ENCODE measurements around the gene TMSB4X.
"Not testable (repeated sequence)": the region's sequence is repeated elsewhere in the genome, so short reads cannot be mapped to it uniquely, and the experiment has no call there.

Gene TMSB4X

DNA sequence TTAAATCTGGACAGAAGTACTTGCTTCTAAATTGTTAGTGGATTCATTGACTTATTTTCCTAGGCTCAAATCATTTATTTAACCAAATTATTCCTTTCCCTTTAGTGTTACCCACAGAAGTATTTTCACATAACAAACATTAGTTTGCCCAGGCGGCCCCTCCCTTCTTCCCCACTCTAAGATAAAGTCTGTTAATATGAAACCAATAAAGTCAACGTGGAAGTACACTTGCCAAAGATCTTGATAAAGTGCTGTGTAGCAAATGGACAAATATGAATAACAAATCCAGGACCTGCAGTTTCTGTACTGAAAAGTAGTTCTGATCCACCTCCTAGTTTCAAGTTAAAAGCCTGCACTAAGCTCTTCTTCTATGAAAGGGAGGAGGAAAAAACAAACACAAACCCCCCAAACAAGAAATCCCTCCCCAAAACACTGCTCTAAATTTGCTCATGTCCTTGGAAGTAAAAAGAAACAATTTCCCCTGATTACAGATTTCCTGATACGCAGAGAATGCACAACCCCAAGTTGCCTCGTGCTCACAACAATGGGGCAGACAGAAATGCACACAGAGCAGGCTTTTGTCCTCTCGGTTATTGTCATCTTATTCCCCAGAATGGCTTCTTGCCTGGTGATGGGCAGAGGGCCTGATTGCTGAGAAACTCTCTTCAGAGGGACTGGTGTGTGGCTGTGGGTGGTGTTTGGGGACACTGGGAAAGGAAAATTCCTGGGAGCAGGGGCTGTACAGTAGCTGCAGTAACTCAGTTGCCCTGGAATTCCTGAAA lies 23.2 kb downstream of the TMSB4X start:
- DNase-seq: no peak

DNA sequence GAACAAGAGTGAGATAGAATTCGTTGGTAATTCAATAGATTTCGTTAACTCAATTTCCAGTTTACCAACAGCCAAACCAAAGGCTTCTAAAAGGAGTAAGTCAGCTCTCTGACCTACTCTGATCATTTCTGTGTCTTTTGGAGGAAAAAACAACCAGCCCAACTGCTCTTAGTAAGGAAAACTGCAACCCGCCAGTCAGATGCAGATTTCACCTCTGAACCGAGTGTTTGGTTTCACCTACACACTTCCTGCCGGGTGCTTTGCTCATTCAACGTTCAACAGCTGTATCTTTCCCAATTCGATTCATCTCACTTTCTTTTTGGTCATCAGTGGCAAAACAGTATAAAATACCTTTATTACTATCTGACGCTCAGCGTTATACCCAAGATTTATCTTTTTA lies 24.5 kb downstream of the TMSB4X start:
- DNase-seq: no peak

DNA sequence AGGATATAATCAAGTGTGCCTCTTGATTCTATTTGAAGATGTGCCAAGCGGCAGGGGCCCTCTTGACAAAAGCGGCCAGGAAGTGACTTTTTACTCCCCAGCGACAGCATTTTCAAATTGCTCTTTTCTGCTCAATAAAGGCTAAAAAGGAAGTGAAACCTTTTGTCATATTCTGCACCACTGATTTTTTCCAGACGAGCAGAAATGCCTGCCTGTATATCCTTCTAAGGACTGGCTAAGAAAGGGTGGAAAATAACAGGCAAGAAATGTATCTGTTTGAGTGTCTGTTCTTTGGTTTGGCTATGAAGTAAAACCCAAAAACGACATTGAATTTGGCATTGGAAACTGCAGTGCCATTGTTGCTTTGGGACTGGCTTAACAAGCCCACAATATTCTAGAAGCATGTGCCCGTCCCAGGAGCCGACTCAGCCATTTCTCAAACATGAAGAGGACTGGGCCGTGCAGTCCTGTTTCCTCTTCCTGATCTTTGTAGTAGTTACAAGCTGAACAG lies 25.4 kb downstream of the TMSB4X start:
- no peak for DNase-seq

DNA sequence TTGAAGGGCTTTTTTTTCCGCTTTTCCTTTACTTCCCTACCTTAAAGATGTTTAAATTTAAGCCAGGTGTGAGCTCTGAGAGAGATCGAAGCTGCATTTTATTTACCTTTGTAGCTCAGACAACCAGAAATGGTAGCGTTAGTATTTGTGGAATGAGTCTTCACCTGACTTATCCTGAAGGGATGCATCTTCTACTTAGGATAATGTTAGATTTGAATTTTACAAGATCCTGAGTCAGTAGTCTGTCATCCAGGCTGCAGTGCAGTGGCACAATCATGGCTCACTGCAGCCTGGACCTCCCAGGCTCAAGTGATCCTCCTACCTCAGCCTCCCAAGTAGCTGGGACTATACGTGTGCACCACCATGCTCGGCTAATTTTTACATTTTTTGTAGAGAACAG lies 26.2 kb downstream of the TMSB4X start:
- DNase-seq: no peak

DNA sequence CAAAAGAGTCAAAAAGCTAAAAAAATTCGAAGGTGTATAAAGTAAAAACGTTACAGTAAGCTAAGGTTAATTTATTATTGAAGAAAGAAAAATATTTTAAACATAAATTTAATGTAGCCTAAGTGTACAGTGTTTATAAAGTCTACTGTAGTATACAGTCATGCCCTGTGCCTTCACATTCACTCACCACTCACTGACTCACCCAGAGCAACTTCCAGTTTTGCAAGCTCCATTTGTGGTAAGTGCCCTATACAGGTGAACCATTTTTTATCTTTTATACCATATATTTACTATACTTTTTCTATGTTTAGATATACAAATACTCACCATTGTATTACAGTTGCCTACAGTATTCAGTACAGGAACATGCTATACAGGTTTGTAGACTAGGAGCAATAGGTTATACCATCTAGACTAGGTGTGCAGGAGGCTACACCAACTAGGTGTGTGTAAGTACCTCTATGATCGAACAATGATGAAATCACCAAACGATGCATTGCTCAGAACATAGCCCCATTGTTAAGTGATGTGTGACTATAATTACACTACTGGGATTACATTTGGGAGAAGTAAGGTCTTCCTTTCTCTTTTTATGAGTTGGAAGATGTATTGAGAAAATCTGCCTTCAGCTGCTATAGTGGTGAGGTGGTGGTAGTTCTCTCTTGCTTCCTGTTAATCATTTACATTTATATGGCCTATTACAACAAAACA lies 27.2 kb downstream of the TMSB4X start:
- DNase-seq: no peak

DNA sequence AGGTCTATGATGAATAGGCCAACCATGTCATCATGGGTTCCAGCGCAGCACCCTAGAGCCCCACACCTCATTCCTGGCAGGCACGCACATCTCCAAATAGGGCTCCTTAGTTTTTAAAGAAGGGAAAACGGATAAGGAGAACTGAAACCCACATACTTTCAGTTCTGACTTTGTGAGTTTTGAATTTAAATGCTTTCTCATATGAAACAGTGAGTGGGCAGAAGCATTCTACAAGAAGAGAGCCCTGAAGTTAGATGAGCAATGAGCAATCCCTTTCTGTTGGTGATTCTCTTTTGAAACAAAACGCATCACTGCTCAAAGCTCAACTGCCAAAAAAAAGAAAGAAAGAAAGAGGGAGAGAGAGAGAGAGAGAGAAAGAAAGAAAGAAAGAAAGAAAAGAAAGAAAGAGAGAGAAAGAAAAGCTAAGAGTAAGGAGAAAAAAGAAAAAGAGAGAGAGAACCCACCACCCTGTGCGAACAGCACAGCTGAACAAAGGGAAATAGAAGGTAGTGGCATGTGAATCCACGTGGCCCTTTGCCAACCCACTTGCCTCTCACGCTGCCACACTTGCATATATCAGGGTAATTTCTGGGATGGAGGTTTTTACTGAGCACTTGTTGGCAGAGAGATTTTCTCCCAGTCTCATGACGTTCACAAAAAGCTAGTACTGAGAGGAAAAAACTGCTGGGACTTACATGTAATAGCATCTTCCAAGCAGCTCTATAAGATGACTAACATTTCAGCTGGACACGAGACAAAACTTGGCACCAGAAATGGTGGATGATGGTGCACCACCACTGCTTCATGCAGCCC lies 31.0 kb downstream of the TMSB4X start:
- DNase-seq: no peak

DNA sequence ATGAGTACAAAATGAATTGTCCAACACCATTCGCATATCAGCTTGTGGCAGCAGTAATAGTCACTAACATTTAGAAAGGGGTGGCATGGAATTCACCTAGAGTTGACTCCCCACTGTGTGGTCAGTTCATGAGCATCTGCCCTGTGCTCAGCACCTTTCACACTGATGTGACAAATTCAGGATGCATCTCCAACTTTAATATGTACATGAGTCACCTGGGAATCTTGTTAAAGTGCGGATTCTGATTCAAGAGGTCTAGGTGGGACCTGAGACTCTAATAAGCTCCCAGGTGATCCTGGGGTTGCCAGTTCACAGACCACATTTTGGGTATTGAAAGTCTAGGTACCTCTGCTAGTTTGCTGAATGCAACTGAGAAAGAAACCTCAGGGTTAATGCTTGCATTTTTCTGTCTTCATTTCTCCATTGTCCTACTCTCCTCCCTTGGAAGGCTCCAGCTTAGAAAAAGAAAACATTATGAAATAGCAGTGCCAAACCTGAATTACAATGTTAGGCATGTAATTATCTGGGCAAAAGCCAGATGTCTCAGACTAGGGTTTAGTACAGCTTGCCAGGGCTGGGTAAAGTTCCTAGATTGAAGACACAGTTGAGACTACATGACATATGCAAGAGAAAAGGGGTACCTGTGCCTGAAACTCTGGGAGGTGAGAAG lies 32.7 kb downstream of the TMSB4X start:
- DNase-seq: peak; percentile 54

DNA sequence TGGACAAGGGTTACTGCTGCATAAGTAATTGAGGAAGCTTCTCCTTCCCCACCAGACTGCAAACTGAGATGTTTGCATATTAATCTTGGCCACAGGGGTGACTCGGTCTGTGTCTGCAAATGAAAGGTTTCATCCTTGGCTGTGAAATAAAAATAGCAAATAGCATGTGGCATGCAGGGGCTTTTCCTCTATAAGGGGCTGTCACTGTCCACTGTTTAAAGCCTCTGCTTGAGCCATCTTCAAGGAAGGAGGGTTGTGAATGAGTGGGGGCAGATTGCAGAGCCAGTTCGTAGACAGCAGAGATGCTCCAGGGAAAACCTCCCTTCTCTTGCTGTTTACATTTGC lies 33.3 kb downstream of the TMSB4X start:
- DNase-seq: no peak

DNA sequence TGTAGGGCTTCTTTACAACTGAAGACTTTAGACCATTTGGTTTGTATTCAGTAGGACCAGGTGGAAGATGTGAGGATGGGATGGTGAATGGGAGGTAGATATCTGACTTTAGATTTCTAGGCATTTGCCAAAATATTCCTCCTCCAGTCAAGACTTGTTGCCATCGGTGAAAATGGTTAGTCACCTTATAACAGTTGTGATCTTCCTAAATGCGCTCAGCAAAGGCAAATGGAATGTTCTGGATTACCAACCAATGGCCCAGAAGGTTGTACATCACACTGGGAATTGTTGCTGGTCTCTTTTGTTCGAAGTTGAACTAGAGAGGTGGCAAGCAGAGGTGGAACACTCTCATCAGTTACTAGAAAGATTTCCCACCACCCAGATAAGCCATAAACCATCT lies 33.9 kb downstream of the TMSB4X start:
- no peak for DNase-seq

DNA sequence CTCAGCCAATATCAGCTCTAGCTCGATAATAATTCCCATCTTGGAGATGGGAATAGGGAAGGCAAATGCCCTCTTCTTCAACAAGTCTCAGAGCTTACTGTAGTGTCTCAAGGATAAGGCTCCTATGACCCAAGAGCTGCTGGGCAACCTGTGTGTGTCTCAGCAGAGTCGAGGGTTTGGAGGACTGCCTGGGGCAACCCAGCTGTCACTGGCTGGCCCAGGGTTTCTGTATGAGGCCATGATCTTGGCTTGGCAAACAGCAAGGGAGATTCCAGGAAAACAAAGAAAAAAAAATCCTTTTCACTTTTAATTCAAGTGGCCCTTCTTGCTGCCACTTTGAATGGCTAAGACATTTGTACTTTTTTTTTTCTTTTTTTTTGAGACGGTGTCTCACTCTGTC lies 34.4 kb downstream of the TMSB4X start:
- peak; percentile 33 for DNase-seq

DNA sequence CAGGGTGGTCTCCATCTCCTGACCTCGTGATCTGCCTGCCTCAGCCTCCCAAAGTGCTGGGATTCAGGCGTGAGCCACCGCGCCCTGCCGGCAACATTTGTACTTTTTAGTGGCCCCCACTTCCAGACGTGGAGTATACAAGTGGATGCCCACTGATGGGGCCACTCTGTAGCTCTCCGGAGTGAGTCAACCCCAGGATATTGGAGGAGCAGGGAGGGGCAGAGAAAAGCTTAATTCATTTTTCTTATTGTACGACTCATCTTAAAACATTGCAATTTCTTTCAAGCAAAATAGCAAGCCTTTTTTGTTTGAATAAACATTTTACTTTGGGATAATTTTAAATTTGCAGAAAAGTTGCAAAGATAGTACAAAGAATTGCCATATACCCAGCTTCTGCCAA lies 34.9 kb downstream of the TMSB4X start:
- DNase-seq: no peak

DNA sequence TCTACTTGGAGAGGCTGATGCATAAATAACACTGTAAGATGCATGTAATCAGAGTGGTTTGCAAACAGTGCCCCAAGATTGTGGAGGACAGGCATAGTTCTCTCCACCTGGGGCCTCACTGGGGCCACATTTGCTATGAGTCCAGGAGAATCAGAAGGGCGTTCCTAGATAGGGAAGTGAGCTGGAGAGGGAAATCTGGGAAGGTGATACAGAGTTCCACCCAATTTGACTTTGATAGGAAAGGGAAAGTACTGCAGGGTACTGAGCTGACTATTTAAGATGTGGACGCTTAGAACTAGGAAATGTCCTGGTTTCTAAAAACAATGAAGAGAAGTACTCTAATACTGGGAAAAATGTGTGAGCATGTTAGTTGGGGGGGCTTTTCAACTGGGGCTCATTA lies 35.6 kb downstream of the TMSB4X start:
- DNase-seq: no peak

DNA sequence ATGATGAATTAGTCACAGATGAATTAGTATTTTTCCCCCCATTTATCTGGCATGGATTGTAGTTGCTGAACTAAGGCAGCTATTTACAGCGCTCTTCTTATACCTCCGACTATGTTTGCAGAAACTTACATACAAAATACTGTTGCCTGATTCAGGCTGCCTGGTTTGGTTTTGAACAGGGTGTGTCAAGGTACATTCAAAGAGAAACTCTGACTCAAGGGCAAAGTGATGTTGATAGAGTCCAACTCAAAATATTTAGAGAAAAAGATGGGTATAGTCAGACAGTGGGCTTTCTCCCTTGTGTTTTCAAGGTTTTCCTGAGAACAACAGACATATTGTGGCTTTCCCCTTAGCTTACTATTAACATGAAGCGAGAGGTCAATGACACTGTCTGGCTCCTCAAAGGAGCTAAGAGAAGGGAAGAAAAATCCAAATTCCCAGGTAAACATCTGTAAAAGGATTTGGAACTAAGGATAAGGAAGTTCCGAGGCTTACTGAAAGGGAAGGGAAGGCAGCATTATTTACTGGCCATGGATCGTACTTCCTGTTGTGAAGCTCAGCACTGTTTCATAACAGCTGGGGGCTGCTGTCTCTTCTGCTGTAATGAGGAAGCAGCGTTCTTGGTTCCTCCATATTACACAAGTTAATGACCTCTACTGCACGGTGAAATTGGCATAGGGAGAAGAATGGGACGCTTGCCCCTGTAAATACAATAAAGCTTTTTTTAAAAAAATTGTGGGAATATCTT lies 38.6 kb downstream of the TMSB4X start:
- no peak for DNase-seq

DNA sequence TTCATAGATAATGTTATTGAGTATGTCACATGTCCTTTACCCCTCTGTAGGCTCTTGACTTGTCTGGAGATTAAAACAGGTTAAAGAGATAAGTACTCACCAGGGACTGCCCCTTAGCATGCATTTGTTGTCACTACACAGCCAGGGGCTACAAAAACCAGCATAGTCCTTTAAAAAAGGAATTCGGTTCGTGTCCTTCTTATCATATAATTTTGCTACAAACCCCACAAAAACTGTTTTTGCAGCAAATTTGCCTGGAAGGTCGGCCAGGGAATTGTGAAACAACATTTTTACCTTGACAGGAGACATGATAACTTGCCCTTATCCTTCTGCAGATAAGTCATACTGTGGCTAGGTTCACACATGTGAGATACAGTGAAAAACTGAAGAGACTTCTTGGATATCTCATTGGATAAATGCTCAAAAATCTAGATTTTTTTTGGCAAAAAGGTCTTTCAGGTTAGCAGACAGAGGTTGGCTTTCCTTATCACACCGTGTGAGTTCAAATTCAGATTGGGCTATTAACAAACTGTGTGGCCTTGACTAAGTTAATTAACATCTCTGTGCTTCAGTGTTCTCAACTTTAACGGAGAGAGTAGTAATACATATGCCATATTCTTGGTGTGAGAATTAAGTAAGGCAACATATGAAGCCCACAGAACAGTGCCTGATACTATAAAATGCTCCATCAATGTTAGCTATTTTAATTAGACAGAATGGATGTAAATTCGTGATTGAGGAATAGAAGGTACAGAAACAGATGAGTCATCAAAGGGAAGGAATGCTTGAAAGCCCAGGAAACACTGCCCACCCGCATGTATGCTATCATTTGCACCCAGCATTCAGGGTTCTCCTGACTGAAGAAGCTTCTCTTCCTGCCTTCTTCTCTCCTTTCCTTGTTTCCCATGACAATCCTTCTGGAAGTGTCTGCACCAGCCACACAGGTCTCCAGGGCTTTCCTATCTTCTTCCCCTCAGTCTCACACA lies 39.5 kb downstream of the TMSB4X start:
- DNase-seq: no peak

DNA sequence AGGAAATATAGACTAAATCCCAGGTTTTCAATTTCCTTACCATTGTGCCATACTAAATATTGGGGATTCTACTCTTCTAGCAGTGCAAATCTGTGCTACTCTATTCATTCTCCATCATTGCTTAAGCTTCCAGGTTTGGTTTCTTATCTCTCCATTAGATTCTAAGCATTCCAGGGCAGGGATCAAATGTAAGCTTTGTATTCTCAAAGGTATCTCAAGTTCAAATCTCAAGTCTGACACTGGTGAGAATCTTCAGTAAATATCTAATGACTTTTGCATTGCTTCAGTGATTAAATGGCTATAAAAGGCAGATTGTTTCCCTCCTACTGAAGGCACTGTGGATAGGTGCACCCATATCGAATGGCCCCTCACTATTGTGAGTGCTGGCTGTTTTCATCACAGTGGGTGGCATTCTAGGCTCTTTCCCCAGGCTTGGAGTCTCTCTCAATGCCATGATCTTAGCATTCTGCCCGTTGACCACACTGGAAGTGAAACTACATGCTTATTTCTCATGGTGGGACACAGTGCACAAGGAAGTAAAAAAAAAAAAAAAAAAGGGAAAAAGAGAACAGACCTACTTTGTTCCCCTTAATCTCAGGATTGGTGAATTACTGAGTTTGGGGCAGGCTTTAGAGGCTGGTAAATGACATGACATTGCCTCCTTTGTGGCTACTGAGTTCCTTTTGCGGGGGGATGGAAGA lies 40.8 kb downstream of the TMSB4X start:
- no peak for DNase-seq

DNA sequence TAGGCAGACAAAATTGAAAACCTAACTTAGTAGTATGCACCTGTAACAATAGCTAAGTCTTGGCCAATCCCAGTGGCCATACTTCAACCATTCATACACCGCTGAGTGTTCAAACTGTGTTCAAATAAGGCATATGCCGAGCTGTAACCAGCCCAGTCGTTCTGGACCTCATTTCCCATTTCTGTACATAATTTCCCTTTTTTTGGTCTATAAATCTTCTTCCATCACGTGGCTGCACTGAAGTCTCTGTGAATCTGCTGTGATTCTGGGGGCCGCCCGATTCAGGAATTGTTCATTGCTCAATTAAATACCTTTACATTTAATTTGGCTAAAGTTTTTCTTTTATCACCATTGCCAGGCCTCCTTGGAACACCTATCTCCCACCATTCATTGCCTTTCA lies 41.8 kb downstream of the TMSB4X start:
- not testable (repeated sequence) for DNase-seq

DNA sequence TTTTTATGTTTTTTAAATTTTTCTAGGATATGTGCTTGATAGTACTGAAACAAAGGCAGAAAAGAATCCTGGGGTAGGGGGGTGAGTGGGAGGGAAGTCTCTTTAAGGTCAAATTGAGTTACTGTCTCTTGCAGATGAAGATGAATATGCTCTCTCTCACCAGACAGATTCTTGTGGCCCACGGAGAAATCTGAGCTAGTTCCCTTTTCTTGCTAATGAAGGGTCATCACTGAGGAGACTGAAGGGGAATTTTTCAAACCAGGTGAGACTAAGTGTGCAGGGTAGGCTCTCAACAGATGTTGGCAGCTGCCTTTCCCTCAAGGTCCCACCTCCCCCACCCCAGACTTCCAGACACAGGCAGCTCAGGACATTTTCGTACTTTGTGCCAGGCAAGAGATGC lies 48.0 kb downstream of the TMSB4X start:
- DNase-seq: no peak

DNA sequence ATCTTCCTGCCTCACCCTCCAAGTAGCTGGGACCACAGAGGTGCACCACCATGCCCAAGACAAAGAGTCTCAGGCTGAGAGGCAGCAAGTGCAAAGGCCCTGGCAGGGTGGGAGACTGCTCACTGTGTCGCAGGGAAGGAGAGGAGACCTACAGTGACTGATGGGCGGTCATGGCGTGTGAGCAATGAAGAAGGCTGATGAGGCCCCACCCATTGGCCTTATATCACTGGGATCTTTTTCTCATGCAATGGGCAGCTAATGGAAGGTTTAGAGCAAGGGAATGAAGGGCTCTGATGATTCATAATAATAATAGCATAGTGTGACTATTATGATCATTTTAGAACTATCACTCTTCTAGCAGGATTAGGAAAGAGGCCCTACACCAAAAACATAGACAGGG lies 48.7 kb downstream of the TMSB4X start:
- DNase-seq: no peak

DNA sequence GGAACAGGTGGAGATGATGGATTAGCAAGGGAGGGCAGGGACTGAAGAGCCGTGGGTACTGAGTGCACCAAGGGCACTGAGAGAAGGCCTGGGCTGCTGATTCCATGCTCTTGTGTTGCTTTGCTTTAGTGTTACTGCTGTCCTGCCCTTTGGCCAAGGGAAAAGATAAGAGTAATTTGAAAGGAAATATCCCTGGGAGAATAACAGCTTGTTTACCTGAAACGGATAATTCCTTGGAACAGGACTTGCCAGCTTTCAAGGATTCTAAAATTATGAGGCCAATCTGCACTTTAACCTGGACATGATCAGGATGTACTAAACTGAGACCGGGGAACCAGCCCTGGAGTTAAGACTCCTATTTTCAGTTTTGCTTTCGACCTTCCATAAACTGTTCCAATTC lies 49.1 kb downstream of the TMSB4X start:
- DNase-seq: no peak

DNA sequence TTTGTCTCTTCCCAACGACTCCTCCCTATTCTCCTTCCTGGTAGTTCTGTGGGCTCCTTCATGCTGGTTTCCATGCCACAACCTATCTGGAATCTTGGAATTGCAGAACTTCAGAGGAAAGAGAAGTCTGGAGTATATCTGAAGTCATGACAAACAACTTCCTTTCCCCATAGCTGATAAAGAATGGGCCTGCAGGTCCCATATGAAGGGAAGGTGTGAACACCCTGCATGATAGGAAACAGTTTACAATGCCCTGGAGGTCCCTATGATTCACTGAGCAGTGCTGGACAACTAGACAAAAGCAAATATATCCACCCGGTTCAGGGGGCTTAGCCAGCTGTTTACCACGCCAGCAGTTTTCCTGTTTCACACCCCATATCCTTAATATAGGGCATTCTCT lies 50.1 kb downstream of the TMSB4X start:
- no peak for DNase-seq

Measured in NCI-H446 treated with DMSO at 0.1 percent for 48 hours (cell line).